MM.1S (cell line): ENCODE data around the gene ITPKA.

Experiments used
- CTCF ChIP-seq: fragments of 300-600 bp; sonication (generic); IDR thresholded peaks from 2 replicates; pipeline ENCODE4 v1.5.1; 2016; ENCODE audit warnings: antibody characterized with exemption, low read length, mixed read lengths
- EZH2 ChIP-seq: fragments of 300-600 bp; sonication (generic); optimal IDR thresholded peaks from 2 replicates; pipeline ENCODE3; 2017; ENCODE audit warnings: low read depth, mild to moderate bottlenecking, antibody characterized with exemption, low read length, mixed read lengths

DNA sequence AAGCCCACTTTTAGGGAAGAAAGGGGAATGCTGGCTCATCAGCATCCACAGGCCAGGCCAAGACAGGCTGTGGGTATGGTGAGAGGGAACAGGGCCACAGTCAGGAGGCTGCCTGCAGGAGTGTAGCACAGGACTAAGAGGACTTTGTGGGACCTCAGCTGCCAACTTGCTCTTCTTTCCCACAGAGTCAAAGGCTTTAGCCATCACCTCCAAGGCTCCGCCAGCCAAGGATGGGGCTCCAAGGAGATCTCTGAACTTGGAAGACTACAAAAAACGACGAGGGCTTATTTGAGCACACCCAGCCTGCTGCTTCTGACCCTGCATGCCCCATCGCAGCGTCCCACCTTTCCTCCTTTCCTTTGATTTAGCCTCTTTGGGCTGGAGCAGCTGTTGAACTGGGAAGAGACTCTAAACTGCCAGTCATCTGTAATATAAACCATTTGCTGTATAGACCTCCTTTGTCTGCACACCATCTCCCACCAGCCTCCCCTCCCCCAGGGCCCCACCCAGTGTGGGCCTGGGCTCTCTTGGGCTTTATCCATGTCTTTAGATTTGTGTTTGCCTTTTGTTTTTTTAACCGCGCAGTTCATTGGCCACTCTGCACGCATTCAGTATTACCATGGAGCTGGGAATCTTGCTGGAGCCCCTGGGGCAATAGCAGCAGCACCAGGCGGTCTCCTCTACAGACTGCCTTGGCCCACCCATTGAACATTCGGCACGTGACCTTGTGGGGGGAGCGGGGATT lies 13.1 kb upstream of the ITPKA start:
- TF ChIP-seq CTCF (no peak), EZH2 (no peak)
